HG03571 (cell line): ENCODE data around the gene NSUN6.

Experiments used
- ATAC-seq: cut with Tn5 transposase; IDR thresholded peaks from one replicate; pipeline ENCODE4 v1.9.1; 2021; ENCODE audit not compliant: unreplicated experiment

NSUN6 gene

DNA sequence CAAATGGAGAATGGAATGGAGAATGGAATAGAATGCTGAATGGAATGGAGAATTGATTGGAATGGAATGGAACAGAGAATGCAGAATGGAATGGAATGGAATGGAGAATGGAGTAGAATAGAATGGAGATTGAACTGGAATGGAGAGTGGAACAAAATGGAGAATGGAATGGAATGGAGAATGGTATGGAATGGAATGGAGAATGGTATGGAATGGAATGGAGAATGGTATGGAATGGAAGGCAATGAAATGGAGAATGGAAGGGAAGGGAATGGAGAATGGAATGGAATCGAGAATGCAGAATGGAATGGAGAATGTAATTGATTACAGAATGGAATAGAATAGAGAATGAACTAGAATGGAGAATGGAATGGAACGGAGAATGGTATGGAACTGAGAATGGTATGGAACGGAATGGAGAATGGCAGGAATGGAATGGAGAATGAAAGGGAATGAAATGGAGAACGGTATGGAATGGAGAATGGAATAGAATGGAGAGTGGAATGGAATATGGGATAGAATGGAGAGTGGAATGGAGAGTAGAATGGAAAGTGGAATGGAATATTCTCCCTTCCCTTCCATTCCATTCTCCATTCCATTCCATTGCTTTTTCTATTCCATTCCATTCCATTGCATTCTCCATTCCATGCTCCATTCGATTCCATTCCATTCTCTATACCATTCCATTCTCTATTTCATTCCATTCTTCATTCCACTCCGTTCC is 88.2 kb downstream of the NSUN6 start:
- no peak for ATAC-seq

DNA sequence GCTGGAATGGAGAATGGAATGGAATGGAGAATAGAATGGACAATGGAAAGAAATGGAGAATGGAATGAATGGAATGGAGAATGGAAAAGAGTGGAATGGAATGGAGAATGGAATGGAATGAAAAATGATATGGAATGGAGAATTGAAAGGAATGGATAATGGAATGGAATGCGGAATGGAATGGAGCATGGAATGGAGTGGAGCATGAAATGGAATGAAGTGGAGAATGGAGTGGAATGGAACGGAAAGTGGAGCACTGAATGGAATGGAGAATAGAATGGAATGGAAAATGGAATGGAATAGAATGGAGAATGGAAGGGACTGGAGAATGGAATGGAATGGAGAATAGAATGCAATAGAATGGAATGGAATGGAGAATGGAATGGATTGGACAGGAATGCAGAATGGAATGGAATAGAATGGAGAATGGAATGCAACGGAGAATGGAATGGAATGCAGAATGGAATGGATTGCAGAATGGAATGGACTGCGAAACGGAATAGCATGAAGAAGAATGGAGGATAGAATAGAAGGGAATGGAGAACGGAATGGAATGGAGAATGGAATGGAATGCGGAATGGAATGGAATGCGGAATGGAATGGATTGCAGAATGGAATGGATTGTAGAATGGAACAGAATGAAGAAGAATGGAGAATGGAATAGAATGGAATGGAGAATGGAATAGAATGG is 89.4 kb downstream of the NSUN6 start:
- ATAC-seq, result no peak

DNA sequence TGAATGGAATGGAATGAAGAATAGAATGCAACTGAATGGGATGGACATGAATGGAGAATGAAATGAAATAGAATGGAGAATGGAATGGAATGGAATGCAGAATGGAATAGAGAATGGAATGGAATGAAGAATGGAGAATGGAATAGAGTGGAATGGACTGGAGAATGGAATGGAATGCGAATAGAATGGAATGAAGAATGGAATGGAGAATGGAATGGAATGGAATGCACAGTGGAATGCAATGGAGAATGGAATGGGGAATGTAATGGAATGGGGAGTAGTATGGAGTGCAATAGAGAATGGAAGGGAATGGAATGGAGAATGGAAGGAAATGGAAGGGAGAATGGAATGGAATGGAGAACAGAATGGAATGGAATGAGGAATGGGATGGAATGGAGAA is 93.4 kb downstream of the NSUN6 start:
- no peak for ATAC-seq

DNA sequence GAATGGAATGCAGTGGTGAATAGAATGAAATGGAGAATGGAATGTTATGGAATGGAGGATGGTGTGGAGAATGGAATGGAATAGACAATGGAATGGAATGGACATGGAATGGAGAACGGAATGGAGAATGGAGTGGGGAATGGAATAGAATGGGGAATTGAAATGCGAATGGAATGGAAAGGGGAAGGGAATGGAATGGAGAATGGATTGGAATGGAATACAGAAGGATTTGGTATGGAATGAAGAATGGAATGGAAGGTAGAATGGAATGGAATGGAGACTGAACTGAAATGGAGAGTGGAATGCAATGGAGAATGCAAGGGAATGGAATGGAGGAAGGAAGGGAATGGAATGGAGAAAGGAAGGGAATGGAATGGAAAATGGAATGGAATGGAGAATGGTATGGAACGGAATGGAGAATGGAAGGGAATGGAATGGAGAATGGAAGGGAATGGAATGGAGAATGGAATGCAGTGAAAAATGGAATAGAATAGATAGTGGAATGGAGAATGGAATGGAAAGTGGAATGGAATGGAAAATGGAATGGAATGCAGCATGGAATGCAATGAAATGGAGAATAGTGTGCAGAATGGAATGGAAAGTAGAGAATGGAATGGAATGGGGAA is 94.8 kb downstream of the NSUN6 start:
- no peak for ATAC-seq

DNA sequence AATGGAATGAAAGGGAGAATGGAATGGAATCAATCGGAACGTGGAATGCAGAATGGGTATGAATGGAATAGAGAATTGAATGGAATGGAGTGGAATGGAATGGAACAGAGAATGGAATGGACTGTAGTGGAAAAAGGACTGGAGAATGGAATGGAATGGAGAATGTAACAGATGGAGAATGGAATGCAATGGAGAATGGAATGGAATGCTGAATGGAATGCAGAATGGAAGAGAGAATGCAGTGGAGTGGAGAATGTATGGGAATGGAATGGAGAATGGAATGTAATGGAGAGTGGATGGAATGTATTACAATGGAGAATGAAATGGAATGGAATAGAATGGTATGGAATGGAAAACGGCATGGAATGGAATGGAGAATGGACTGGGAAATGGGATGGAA is 96.9 kb downstream of the NSUN6 start:
- ATAC-seq, result no peak

DNA sequence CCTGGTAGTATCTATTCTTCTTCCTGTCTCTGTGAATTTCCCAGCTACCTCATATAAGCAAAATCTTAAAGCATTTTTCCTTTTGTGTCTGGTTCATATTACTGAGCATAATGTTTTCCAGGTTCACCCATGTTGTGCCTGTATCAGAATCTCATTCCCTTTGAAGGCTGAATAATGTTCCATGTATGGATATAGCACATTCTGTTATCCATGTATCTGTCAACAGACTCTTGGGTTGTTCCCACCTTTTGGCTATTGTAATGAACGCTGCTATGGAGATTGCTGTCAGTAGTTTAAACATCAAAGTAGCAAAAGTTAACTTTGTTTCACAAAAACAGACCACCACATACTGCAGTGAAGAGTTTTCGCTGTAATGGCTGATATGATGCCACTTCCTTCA is 99.9 kb downstream of the NSUN6 start:
- no peak for ATAC-seq

DNA sequence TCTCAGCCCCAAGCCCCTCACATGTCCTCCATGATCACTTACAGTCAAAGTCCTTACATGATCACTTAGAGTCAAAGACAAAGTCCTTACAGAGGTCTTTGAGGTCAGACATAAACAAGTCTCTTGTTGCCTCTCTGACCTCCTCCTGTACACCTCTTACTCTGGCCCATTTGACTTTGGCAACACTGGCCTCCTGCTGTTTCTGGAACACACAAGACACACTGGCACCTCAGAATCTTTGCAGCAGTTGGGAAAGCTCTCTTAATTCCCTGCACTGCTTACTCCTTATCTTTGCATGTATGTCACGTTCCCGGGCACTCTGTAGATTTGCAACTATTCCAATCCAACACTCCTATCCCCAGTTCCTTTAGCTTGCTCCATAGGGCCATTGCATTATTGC is 102.3 kb downstream of the NSUN6 start:
- ATAC-seq, result no peak

DNA sequence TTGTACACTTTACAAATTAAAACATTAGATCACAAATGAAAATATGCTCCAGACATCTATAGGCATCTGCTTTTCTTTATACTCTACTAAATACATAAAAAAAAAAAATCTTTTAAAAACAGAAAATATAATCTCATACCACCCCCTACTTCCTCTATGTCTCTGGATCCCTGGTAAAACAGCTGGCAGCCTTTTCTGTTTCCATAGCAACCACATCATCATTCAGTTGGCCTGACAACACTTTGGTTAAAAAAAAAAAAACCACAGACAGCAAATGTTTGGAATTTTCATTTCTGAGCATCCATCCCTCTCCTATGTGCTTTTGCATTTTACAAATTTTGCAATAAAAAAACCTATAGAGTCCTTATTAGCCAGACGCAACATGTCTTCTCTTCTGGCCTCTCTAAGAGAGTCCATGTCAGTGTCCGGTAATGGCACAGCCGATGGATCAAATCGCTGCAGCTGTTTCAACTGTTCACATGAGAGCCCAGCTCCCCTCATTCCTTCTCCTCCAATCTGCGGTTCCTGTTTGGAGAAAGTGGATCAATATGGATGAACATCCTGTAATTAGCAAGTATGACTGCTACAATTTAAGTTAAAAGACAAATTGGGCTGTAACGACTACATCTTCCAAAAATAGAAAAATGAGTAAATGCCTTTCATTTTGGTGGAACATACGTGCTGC is 105.6 kb downstream of the NSUN6 start:
- ATAC-seq, result no peak

DNA sequence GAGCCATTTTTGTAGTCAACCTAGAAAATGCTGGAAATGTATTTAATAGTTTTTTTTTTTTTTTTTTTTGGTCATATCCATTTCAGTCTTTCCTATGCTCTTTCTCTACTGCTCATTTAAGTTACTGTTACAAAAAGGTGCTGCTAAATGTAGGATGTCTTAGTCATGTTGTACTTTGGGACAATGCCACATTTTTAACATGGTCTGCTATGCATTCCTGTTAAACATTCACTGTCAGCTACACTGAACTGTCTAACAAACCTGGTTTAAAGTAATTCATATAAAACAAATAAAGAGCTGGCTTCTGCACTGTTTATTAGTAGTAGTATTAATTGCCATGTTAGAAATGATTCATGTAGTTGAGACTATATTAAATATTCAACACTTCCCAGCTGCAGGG is 108.6 kb downstream of the NSUN6 start:
- no peak for ATAC-seq

DNA sequence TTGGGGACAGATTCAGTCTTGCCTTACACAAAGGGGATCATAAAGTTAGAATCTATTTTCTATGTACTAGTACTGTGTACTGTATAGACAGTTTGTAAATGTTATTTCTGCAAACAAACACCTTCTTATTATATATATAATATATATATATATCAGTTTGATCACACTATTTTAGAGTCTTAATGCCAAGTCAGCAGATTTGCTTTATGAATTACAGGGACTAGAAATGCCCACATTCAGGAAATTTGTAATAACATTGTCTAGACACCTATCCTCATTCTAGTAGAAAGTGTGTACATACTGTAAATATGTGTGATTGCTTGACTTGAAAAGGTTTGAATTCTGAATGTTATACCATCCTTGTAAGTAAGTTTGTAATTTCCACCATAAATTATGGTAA is 111.2 kb downstream of the NSUN6 start:
- no peak for ATAC-seq

DNA sequence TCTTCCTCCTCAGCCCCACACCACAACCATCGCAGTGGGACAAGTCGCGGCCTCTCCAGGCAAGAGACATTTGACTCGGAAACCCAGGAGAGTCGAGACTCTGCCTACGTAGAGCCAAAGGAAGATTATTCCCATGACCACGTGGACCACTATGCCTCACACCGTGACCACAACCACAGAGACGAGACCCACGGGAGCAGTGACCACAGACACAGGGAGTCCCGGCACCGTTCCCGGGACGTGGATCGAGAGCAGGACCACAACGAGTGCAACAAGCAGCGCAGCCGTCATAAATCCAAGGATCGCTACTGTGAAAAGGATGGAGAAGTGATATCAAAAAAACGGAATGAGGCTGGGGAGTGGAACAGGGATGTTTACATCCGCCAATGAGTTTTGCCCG is 112.1 kb downstream of the NSUN6 start:
- ATAC-seq, result no peak

DNA sequence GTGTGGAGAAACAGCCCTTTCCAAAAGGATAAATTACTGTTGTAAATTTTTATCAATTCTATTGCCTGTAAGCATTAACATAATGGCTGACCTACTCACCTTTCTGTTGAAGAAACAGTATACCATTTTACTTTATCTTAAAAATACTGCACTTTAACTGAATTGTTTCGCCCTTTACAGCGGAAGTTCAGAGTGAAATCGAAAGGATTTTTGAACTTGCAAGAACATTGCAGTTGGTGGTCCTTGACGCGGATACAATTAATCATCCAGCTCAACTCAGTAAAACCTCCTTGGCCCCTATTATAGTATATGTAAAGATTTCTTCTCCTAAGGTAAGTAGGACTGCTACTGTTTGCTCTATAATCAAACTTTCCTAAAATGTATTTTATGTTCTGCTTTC is 117.5 kb downstream of the NSUN6 start:
- no peak for ATAC-seq

DNA sequence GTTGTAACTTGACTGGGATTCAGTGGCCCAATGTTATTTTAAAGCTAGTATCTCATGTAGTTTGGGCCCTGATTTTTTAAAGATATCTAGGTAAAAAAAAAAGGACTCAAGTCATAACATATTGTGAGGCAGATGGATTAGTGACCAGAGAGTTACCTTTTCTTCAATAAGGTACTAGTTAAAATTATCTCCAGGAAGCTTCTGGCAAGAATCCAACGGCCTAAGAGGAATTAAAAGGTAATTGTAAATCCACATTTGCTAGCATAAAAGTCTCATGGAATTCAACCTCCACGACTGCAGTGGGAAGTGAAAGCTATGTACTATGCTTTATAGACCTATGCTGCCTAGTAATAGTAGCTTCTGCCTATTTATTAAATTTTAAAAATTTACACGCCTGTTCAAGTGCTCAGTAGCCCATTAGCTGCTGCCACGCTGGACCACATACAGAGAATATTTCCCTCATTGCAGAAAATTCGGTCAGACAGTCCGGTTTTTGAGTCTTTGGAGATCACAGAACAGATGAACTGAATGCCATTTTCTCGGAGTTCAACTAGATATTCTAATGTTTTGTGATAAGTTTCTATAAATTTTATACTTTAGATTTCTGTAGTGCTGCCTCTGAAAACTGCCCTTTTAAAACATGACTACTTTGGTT is 118.4 kb downstream of the NSUN6 start:
- ATAC-seq, result no peak

DNA sequence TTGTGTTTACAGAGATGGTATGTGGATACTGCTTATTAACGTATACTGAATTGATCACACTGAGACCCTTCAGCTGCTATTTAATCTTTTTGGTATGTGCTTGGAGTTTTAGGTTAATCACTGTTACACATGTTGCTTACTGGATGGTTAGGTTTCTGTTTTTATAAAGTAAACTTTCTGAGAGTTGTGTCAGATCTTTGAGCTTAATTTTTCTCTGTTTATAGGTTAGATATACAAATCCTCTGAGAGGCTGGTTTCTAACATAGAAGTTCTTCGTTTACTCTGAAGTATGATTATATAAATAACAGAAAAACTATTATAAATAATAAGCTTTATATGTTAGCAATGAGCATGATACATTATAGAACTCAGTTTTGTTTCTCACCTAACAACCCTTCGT is 123.1 kb downstream of the NSUN6 start:
- no peak for ATAC-seq

DNA sequence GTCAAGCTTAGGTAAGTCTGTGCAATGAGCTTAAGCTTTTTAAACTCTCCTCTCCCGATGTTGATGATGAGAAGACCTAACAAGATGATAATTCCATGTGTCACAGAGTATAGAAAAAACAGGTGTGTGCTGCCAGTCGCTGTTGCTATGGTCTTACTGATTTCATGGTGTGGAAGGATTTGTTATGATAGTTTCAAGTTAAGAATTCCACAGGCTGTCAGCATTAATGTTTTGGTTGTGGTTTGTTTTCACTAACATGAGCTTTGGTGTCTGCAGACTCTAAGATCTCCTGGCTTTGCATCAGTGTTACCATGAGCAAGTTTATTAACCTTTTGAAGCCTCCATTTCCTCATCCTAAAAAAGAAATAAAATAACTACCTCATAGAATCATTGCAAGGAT is 123.7 kb downstream of the NSUN6 start:
- ATAC-seq, result no peak

DNA sequence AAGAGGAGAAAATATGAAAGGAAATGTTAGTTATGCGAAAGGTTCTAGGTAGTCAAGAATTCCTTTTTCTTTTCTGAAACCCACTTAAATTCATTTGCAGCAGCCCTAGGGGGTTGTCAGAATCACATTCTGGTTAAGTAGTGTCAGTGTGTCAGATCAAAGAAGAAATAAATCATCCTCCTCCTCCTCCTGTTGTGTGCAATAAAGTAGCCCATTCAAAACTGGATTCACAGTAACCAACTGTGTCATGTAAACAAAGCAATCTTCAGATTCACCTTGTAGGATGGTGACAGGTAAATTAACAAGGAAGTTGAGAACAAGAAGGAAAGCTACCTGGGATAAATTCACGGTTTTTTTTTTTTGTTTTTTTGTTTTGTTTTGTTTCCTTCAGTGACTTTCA is 127.5 kb downstream of the NSUN6 start:
- ATAC-seq, result no peak

DNA sequence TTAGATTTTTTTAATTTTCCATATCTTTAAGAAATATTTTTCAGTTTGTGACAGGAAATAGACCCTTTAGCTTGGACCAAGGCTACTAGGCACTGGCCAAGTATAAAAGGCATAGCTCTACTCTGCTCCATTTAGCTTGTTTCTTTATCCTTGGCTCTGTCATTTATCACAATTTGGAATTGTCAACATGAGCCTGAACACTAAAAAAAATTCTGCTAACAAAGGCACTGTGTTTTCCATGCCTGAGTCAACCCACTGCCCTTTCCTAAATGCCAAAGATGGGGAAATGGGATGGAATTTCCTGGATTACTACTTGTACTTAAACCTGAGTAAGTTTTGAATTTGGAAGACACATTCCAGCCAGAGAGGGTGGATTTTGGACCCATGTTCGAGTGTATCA is 128.4 kb downstream of the NSUN6 start:
- no peak for ATAC-seq

DNA sequence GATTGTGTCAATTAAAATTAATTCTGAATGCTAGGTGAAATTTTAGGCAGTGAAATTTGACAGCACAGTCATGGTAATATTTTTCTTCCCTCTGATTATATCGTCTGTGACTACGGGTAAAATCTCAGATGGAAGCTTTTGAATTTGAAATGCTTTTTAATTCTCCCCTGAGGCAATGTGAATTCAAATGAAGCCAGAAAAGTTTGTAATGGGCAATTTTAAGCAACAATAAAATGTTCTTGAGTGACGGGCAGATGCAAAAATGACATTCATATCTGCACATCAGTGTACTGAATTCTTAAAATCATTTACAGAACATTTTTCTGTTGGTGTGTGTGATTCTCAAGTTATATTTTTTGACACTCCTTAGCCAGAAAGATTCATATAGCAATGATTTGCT is 134.5 kb downstream of the NSUN6 start:
- ATAC-seq, result no peak

DNA sequence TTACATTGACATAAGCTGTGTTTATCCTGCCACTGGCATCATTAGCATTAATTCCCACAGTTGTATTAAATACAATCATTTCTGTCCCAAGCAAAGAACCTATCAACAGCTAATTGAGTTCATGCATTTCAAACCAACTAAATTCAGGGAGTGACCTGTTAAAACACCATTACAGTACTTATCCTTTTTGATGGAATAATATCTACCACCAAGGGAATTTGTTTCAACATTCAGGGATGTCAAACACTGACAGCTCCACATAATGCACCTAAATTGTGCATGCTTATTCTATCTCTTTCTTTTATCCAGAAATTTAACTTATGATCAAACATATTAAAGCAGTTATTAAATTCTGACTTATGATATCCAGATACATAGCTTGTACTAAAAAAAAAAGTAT is 136.8 kb downstream of the NSUN6 start:
- ATAC-seq, result no peak

DNA sequence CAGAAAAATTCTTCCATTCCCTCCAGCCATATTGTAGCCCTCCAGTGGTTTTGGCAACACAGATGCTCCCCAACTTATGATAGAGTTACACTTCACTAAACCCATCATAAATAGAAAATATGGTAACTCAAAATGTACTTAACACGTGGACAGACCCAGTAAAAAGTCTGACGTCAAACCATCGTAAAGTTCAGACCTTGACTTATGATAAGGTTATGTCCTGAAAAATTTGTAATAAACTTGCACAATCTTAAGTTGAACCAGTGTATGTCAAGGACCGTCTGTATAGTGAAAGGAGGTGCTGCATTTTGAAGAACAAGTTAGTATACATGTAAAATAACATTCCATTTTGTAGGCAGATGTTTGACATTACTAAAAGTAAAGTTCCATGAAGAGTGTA is 142.8 kb downstream of the NSUN6 start:
- no peak for ATAC-seq

DNA sequence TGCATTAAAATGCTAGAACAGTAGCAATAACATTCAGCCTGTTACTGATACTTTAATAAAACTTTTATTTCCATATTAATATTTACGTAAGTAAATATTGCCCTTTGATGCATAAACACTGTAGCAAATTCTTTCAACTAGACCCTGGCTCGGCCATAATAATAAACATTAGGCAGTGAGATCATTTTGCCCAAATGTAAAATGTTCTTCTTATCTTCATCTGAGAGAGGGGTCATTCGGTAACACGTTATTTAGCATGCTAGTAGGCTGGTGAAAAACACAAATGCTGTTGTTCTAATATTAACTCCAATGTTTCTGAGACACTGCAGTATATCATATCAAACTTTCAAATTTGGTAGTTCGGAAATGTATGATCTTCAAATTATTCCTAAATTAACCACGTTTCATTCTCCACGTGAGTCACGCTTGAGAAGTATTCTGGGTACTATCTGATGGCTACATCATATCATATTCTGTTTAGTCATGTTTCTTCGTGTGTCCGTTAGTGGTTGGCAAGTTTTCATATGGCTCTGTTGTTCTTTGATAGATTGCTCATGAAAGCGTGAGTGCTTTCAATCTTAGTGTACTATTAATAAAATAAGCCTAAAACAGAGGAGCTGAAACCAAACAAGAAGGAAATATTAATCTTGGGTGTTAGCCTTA is 145.8 kb downstream of the NSUN6 start:
- no peak for ATAC-seq
